MCF 10A (cell line): ENCODE measurements around the gene IFT80. TPM values are rescaled to one million over a fixed set of nuclear protein-coding genes. Genes with fewer than 3 reads are reported as not detected.
"Not testable (repeated sequence)": the region's sequence is repeated elsewhere in the genome, so short reads cannot be mapped to it uniquely, and the experiment has no call there.

ENCODE experiments used
- BruUV-seq: library from RNA; stranded (reverse); fragments of 400-500 nt; replicated peaks from 2 replicates; lab custom pipeline; 2021; lab: Mats Ljungman, UMichigan
- CTCF ChIA-PET: fragments of 300-600 bp; sonication (Branson Sonifier 250); formaldehyde crosslinking; extraction: SDS; loops from one replicate; lab custom pipeline; 2021; ENCODE audit warnings: antibody characterized with exemption, inconsistent platforms; lab: Yijun Ruan, JAX
- POLR2A ChIA-PET: fragments of 300-600, 350-650 bp; sonication (Branson Sonifier 250); formaldehyde crosslinking; extraction: SDS; loops from one replicate; lab custom pipeline; 2020; ENCODE audit warnings: antibody characterized with exemption, inconsistent platforms; lab: Yijun Ruan, JAX
- DNase-seq: peaks from one replicate; pipeline ENCODE4 v3.0.0-alpha.2; 2018; ENCODE audit not compliant: unreplicated experiment
- H3K27ac Mint-ChIP-seq: one replicate; pipeline ENCODE4 v1.8.0; 2022; ENCODE audit warnings: mild to moderate bottlenecking, low read depth, mixed read lengths; ENCODE audit not compliant: unreplicated experiment
- H3K27me3 Mint-ChIP-seq: one replicate; pipeline ENCODE4 v1.8.0; 2022; ENCODE audit warnings: mixed read lengths; ENCODE audit not compliant: insufficient read depth, unreplicated experiment
- H3K36me3 Mint-ChIP-seq: one replicate; pipeline ENCODE4 v1.8.0; 2022; ENCODE audit warnings: mild to moderate bottlenecking, moderate library complexity, mixed read lengths; ENCODE audit not compliant: insufficient read depth, unreplicated experiment
- H3K4me1 Mint-ChIP-seq: one replicate; pipeline ENCODE4 v1.8.0; 2022; ENCODE audit warnings: mixed read lengths; ENCODE audit not compliant: insufficient read depth, unreplicated experiment
- H3K4me3 Mint-ChIP-seq: one replicate; pipeline ENCODE4 v1.8.0; 2022; ENCODE audit warnings: mild to moderate bottlenecking, moderate library complexity, mixed read lengths; ENCODE audit not compliant: unreplicated experiment
- H3K9me3 Mint-ChIP-seq: one replicate; pipeline ENCODE4 v1.8.0; 2022; ENCODE audit warnings: mixed read lengths; ENCODE audit not compliant: unreplicated experiment
- intact Hi-C: fragments of 100-400 bp; cut with micrococcal nuclease; formaldehyde crosslinking; loops from 2 replicates; pipeline ENCODE4 v1.14.1; 2022
- total RNA-seq: library from RNA; stranded (reverse); gene quantifications from 2 replicates; pipeline ENCODE4 v1.2.3, GENCODE V29; 2022
- TF ChIP-seq, protein P1 (sequence below): fragments of 200-600 bp; IDR thresholded peaks from one replicate; pipeline ENCODE4 v1.8.0; 2022; ENCODE audit warnings: antibody characterized with exemption, mild to moderate bottlenecking; ENCODE audit not compliant: unreplicated experiment

IFT80 gene
- total RNA-seq, 1 experiment from 2014 or later, result 22.6 TPM

GRCh38 chr3:160253298-160253697, 145.7 kb downstream of the IFT80 start:
- Mint-ChIP-seq H3K4me1 (no peaks in the 10 kb centered on the region), H3K9me3 (no peaks in the 10 kb centered on the region), H3K4me3 (no peak overlapping the region), H3K27ac (no peak overlapping the region), H3K36me3 (no peaks in the 10 kb centered on the region), H3K27me3 (no peaks in the 10 kb centered on the region)
- TF ChIP-seq, protein P1, sequence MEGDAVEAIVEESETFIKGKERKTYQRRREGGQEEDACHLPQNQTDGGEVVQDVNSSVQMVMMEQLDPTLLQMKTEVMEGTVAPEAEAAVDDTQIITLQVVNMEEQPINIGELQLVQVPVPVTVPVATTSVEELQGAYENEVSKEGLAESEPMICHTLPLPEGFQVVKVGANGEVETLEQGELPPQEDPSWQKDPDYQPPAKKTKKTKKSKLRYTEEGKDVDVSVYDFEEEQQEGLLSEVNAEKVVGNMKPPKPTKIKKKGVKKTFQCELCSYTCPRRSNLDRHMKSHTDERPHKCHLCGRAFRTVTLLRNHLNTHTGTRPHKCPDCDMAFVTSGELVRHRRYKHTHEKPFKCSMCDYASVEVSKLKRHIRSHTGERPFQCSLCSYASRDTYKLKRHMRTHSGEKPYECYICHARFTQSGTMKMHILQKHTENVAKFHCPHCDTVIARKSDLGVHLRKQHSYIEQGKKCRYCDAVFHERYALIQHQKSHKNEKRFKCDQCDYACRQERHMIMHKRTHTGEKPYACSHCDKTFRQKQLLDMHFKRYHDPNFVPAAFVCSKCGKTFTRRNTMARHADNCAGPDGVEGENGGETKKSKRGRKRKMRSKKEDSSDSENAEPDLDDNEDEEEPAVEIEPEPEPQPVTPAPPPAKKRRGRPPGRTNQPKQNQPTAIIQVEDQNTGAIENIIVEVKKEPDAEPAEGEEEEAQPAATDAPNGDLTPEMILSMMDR, result no peak
- DNase-seq, result no peak
- POLR2A ChIA-PET, result interaction anchor here (1.2 kb wide), 1 partner anchor 10 kb away, joined by 3 read pairs; no protein-coding TSS in a partner anchor
- BruUV-seq, result no TSS peak
- intact Hi-C loops, result no loop called here
- CTCF ChIA-PET, result interaction anchor here (0.6 to 0.8 kb wide), 2 partner anchors 18 to 34 kb away, joined by 3 read pairs; no protein-coding TSS in a partner anchor

DNA sequence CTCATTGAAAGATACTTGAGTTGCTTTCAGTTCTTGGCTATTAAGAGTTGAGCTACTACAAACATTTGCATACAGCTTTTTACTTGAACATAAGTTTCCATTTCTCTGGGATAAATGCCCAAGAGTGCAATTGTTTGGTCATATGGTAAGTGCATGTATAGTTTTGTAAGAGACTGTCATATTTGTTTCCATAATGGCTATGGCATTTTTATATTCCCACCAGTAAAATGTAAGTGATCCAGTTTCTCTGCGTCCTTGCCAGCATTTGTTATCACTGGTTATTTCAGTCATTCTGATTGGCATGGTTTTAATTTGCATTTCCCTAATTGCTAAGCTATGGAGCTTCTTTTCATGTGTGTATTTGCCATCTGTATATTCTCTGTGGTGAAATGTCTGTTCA, 151.3 kb downstream of the IFT80 start:
- no peaks in the 10 kb centered on the region for H3K36me3 Mint-ChIP-seq
- POLR2A ChIA-PET, result interaction anchor here (0.5 kb wide), 1 partner anchor 8 kb away, joined by 3 read pairs; no protein-coding TSS in a partner anchor
- TF ChIP-seq, protein P1, result no peak
- intact Hi-C loops, result no loop called here
- peaks cover 12% of the 10 kb centered on the region for H3K9me3 Mint-ChIP-seq
- BruUV-seq, result no TSS peak
- H3K4me1 Mint-ChIP-seq, result no peaks in the 10 kb centered on the region
- H3K27ac Mint-ChIP-seq, result no peak overlapping the region
- CTCF ChIA-PET, result no interaction called here
- DNase-seq, result no peak
- no peaks in the 10 kb centered on the region for H3K27me3 Mint-ChIP-seq
- no peak overlapping the region for H3K4me3 Mint-ChIP-seq

DNA sequence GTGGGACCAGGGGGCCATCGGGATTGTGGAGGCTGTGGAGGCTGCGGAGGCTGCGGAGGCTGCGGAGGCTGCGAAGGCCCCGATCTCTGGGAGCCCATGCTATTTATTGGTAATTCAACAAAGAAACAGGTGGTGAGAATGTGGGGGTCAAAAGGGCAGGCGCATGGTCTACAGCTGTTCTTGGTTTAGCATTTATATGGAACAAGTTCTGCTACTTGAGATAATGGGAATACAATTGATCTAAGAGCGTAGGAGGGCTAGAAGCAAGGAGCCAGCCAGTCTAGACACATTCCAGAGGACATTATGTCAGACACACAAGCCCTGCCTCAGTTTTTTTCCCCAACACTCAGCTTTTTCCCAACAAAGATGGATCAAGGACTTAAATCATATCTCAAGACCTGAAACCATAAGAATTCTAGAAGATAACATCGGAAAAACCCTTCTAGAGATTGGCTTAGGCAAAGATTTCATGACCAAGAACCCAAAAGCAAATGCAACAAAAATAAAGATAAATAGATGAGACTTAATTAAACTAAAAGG, 153.7 kb downstream of the IFT80 start:
- Mint-ChIP-seq H3K27me3 (no peaks in the 10 kb centered on the region), H3K9me3 (peaks cover 12% of the 10 kb centered on the region), H3K4me1 (no peaks in the 10 kb centered on the region), H3K4me3 (no peak overlapping the region), H3K36me3 (no peaks in the 10 kb centered on the region), H3K27ac (no peak overlapping the region)
- POLR2A ChIA-PET, result no interaction called here
- intact Hi-C loops, result no loop called here
- no TSS peak for BruUV-seq
- TF ChIP-seq, protein P1, result no peak
- CTCF ChIA-PET, result no interaction called here
- DNase-seq, result no peak

- H3K4me1 Mint-ChIP-seq, BruUV-seq, H3K27me3 Mint-ChIP-seq, H3K36me3 Mint-ChIP-seq, H3K4me3 Mint-ChIP-seq, intact Hi-C loops, H3K27ac Mint-ChIP-seq: not testable (repeated sequence)
- CTCF ChIA-PET, result interaction anchor here (0.6 to 0.7 kb wide), 2 partner anchors 456 to 1534 kb away, joined by 3 read pairs; no protein-coding TSS in a partner anchor
- peak; percentile 52 for DNase-seq
- H3K9me3 Mint-ChIP-seq, result peaks cover 12% of the 10 kb centered on the region
- POLR2A ChIA-PET, result interaction anchor here (0.7 kb wide), 1 partner anchor 9 kb away, joined by 3 read pairs; no protein-coding TSS in a partner anchor
Observed at GRCh38 chr3:160240719-160241118, 158.3 kb downstream of the IFT80 start.
